ENCODE measurements around the gene AGPS. TPM values are rescaled to one million over a fixed set of nuclear protein-coding genes. Genes with fewer than 3 reads are reported as not detected.

Gene AGPS
- total and polyA plus RNA-seq, 4 donors, result 6.3 to 46.9 (median 18.3) TPM

DNA sequence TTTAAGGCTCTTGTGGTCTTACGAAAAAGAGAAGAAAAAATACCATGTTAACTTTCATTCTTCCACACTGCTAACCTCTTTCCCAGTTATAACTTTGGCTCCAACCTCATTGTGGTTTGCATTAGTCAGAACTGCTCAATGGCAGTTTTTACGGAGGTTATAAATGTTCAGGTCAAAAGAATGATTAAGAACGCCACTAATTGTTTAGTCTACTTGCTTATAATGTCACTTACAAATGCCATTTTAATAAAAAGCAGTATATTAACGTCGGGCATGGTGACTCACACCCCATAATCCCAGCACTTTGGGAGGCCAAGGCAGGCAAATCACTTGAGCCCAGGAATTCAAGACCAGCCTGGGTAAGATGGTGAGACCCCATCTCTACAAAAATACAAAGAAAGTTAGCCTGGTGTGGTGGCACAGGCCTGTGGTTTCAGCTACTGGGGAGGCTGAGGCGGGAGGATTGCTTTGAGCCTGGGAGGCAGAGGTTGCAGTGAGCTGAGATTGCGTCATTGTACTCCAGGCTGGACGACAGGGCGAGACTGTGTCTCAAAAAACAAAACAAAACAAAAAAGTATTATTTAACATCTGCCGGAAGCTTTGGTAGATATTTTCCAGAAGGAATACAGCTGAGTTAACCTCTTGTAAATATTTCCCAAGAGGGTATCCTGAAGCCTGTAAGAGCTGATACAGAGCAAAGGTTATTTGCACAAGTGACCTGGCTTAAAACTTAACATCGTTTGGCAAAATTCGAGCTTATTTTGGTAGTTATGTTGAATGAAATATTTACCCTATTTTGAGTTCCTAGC lies 5.1 kb downstream of the AGPS start:
- no peak for DNase-seq (ENCODE audit: low spot score)
- peak overlapping the region; percentile 68 to 77 for H3K27ac ChIP-seq (ENCODE audit: low read depth in 1 of 2, low read length in 2 of 2)
- WGBS, result 36% methylated on average over 12 of the region's 12 CpGs
- H3K36me3 ChIP-seq (ENCODE audit: control insufficient read depth in 4 of 4, insufficient read depth in 3 of 4, low read depth in 1 of 4, low read length in 3 of 4), result no peaks in the 10 kb centered on the region
- H3K4me1 ChIP-seq (ENCODE audit: control insufficient read depth in 4 of 4, insufficient read depth in 4 of 4, low read length in 3 of 4), result peaks cover 13 to 67% (median 35%) of the 10 kb centered on the region in 4 donors
- H3K9me3 ChIP-seq (ENCODE audit: control insufficient read depth in 4 of 4, low read length in 3 of 4), result no peaks in the 10 kb centered on the region
- no peak overlapping the region for H3K9ac ChIP-seq (ENCODE audit: low read depth in 1 of 2, low read length in 2 of 2)
- peak; percentile 25 for TF ChIP-seq REST (IDR thresholded peaks at IDR 0.05)
- peak; percentile 18 for TF ChIP-seq FOXA2 (IDR thresholded peaks at IDR 0.05)
- TF ChIP-seq, protein P1, sequence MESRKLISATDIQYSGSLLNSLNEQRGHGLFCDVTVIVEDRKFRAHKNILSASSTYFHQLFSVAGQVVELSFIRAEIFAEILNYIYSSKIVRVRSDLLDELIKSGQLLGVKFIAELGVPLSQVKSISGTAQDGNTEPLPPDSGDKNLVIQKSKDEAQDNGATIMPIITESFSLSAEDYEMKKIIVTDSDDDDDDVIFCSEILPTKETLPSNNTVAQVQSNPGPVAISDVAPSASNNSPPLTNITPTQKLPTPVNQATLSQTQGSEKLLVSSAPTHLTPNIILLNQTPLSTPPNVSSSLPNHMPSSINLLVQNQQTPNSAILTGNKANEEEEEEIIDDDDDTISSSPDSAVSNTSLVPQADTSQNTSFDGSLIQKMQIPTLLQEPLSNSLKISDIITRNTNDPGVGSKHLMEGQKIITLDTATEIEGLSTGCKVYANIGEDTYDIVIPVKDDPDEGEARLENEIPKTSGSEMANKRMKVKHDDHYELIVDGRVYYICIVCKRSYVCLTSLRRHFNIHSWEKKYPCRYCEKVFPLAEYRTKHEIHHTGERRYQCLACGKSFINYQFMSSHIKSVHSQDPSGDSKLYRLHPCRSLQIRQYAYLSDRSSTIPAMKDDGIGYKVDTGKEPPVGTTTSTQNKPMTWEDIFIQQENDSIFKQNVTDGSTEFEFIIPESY (IDR thresholded peaks at IDR 0.05), result peak; percentile 64
- peak; percentile 73 to 76 for TF ChIP-seq HNF4A (conservative IDR thresholded peaks at IDR 0.05)
- TF ChIP-seq YY1 (IDR thresholded peaks at IDR 0.05), result peak; percentile 54
- no peak for TF ChIP-seq CTCF (IDR thresholded peaks at IDR 0.05; ENCODE audit: low read depth, low read length, missing input control)
- peak; percentile 80 for TF ChIP-seq SP1 (IDR thresholded peaks at IDR 0.05)
- peak; percentile 75 for TF ChIP-seq FOXA1 (IDR thresholded peaks at IDR 0.05)
- TF ChIP-seq JUND (IDR thresholded peaks at IDR 0.05), result peak; percentile 77 to 79
- TF ChIP-seq, protein P2, sequence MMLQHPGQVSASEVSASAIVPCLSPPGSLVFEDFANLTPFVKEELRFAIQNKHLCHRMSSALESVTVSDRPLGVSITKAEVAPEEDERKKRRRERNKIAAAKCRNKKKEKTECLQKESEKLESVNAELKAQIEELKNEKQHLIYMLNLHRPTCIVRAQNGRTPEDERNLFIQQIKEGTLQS (IDR thresholded peaks at IDR 0.05), result peak; percentile 76
- TF ChIP-seq EGR1 (IDR thresholded peaks at IDR 0.05; ENCODE audit: low read depth in 2 of 2), result peak in 1 of 2 donors; percentile 70
- TF ChIP-seq, protein P3, sequence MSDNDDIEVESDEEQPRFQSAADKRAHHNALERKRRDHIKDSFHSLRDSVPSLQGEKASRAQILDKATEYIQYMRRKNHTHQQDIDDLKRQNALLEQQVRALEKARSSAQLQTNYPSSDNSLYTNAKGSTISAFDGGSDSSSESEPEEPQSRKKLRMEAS (IDR thresholded peaks at IDR 0.05), result peak; percentile 49
- TF ChIP-seq NR2F2 (IDR thresholded peaks at IDR 0.05), result peak; percentile 87
- peak; percentile 48 for TF ChIP-seq HNF4G (IDR thresholded peaks at IDR 0.05)
- TF ChIP-seq RAD21 (IDR thresholded peaks at IDR 0.05), result no peak
- TF ChIP-seq TAF1 (conservative IDR thresholded peaks at IDR 0.05), result no peak
- peak; percentile 76 to 83 for TF ChIP-seq RXRA (IDR thresholded peaks at IDR 0.05)
- TF ChIP-seq GABPA (IDR thresholded peaks at IDR 0.05 in 1 of 2, conservative IDR thresholded peaks at IDR 0.05 in 1 of 2), result peak in 1 of 2 donors; percentile 45
- H3K27me3 ChIP-seq (ENCODE audit: control insufficient read depth in 4 of 4, insufficient read depth in 4 of 4, low read length in 3 of 4), result no peaks in the 10 kb centered on the region
- no peak overlapping the region for H3K4me3 ChIP-seq (ENCODE audit: low read depth in 1 of 3, low read length in 3 of 3)
